ENCODE data around the gene KITLG. TPM values are rescaled to one million over a fixed set of nuclear protein-coding genes. Genes with fewer than 3 reads are reported as not detected.

KITLG gene
- total RNA-seq, 1 donor = 110 TPM

DNA sequence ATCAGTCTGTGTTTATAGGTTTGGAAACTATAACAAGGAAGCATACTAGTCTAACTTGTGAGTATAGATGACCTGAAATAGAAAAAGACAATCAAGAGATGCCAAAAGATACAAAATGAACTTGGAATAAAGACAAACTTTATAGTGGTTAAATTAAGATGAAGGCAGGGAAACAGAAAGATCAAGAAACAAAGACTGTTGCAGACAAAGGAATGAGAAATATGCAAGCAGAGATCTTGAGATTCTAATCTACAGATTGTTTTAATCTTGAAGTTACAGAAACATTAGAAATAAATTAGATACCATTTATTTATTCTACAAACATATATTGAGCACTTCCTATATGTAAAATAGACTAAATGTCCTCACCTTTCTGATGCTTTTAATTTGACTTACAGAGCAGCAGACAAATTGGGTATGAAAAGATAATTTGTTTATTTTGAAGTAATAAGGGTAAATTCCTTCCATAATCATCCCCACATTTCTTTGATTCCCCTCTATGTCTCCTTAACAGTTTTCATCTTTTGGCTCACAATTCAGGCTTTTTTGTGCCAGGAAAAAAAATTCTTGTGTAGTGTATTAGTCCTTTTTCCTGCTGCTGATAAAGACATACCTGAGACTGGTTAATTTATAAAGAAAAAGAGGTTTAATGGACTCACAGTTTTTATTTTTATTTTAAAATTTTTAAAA, 134.4 kb downstream of the KITLG start:
- DNase-seq (ENCODE audit: low read depth) = peak; percentile 37
- no peak overlapping the region for H3K4me3 ChIP-seq (ENCODE audit: low read depth, low read length)
- no peak for TF ChIP-seq CTCF (IDR thresholded peaks at IDR 0.05; ENCODE audit: insufficient read depth, low read length)

- no peak overlapping the region for H3K4me3 ChIP-seq (ENCODE audit: low read depth, low read length)
- no peak for DNase-seq (ENCODE audit: low read depth)
- TF ChIP-seq CTCF (IDR thresholded peaks at IDR 0.05; ENCODE audit: insufficient read depth, low read length) = no peak
These were observed 135.8 kb downstream of the KITLG start for GRCh38 chr12:88444481-88444880.

Small RNA genes lying within 50 kb of the gene (small RNA-seq; reads per million reads assigned to genes)
- not detected for gene RNU1-117P

All from fibroblast of the aortic adventitia (primary cell).